HG03097 (cell line): Measurements from ENCODE around the gene FBXL17.

ENCODE experiments used
- ATAC-seq: cut with Tn5 transposase; IDR thresholded peaks from one replicate; pipeline ENCODE4 v1.9.1; 2021; ENCODE audit not compliant: unreplicated experiment, low FRiP score

The FBXL17 gene

DNA sequence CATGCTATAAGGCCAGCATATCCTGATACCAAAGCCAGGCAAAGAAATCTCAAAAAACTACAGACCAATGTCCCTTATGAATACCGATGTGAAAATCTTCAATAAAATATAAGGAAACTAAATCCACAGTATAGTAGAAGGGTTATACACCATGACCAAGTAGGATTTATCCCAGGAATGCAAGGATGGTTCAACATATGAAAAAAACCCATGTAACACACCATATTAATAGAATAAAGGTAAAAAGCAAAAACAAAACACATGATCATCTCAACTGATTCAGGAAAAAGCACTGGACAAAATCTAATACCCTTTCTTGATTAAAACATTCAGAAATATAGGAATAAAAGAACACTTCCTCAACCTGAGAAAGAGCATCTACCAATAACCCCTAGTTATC is 6.1 kb downstream of the FBXL17 start:
- ATAC-seq: no peak

GRCh38 chr5:108373426-108373825 is 8.5 kb downstream of the FBXL17 start:
- ATAC-seq: no peak

DNA sequence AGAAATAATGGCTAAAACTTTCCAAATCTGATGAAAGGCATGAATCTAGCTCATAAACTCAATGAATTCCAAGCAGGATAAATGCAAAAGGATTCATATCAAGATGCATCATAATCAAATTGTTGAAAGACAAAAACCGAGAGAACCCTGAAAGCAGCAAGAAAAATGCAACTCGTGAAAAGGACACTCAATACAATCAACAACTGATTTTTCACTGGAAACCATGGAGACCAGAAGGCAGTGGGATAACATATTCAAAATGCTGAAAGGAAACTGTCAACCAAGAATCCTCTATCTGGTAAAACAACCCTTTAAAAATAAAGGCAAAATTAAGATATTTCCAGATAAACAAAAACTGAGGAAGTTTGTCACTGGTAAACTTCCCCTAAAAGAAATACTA is 9.5 kb downstream of the FBXL17 start:
- ATAC-seq: no peak

DNA sequence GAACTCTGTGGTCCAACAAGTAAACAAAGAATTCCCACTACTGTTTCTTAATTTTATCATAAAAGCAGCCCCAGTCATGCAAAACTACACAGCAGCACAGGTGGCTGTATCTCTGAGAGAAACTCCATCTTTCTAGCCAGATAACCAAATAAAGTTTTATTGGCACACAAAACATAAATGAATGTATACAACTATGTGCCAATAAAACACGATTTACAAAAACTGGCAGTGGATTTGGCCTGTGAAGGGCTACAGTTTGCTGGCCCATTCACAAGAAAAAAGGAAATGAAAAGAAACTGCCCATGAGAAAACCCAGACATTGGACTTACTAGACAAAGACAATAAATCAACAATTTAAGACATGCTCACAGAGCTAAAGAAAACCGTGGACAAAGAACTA is 10.6 kb downstream of the FBXL17 start:
- no peak for ATAC-seq

DNA sequence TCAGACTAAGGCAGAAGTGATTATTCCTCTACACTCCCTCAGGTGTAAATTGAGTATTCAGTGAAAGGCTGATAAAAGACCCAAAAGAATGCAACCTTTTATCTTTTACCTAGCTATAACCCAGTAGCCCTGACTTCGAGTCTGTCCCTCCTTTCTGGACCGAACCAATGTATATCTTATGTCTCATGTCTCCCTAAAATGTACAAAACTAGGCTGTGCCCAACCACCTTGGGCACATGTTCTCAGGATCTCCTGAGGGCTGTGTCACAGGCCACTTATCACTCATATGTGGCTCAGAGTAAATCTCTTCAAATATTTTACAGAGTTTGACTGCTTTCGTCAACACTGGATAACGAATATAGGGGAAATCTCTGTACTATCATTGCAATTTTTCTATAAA is 12.7 kb downstream of the FBXL17 start:
- ATAC-seq: no peak

DNA sequence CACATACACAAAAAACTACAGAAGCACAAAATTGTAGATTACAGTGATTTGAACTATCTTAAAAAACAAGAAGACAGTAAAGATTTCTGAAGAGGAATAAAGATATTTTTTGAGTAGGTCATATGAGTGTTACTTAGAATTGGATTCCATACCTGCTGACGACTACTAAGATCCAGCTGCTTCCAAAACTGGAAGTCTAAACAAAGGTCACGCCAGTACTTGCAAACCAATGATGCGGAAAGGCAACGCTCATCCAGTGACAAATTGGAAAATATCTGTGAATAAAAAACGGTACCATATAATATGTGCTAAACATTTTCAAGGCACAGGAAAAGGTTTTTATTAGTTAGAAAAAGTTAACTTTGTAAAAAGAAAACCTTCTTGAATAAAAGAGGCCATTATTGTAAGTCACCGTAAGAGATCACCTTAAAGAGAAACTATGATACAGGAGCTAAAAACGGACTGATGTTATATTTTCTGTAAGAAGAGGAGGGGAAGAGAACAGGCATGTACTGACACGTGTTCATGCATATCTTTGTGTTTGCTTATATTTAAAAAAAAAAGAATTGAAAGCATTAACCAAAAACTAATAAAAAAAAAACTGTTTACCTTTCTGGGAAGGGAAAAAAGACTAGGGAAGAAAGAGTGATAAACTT is 14.1 kb downstream of the FBXL17 start:
- no peak for ATAC-seq

- no peak for ATAC-seq
Measured at GRCh38 chr5:108366500-108366899, 15.4 kb downstream of the FBXL17 start.

- no peak for ATAC-seq
Measured at GRCh38 chr5:108361771-108362170, 20.1 kb downstream of the FBXL17 start.

DNA sequence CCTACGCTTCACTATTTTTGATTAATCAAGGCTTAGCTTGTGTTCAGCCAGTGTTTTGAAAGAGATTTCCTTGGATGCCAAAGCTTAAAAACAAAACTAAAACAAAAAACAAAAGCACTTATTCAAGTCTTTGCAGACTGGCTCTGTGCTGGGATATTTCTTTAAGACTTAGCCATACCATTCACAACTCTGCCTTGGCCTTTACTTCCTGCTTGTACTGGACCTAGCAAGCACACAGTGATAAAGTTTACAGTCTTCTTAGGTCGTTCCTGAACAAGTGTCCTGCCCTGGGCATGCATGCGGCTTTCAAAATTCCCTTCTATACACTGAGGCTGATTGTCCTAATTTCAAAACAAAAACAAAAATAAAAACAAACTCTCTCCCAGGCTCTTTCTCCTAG is 20.7 kb downstream of the FBXL17 start:
- ATAC-seq: no peak

DNA sequence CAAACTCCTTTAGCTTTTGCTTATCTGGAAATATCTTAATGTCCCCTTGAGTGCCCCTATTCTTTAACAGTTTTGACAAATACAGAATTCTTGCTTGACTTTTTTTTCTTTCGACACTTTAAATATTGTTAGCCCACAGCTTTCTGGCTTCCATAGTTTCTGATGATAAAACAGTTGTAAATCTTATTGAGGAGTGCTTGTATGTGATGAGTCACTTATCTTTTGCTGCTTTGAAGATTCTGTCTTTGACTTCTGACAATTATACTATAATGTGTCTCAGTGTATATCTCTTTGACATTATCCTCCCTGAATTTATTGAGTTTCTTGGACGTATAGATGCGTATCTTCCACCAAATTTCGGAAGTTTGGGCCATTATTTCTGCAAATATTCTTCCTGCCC is 21.6 kb downstream of the FBXL17 start:
- no peak for ATAC-seq

GRCh38 chr5:108356286-108356685 is 25.6 kb downstream of the FBXL17 start:
- no peak for ATAC-seq

- ATAC-seq: no peak
Measured at GRCh38 chr5:108353087-108353486, 28.8 kb downstream of the FBXL17 start.

DNA sequence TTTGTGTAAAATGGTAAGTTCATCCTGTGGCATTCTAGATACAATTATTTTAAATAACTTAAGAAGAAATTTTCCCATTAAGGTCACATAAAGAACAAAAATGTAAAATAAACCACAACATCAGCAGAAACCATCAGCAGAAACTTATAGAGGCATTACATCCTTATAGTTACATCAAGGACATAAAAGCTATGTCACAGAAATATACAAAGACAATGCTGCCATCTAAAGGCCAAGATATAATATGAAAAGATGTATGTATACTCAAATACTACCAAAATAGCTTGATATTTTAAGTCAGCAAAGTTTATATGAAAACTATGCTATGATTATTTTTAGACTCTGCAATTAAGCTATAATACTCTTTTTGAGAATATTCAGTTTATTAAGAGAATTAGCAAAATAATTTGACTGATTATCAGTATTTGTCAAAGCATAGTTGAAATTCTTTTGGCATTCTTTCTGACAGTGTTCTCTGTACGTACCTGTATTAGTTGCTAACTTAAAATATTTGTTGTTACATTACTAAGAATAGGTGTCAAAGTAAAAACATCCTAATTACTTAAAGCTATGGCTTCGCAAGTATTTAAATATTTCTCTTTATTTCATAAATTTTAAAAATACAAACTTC is 36.2 kb downstream of the FBXL17 start:
- ATAC-seq: peak; percentile 59

DNA sequence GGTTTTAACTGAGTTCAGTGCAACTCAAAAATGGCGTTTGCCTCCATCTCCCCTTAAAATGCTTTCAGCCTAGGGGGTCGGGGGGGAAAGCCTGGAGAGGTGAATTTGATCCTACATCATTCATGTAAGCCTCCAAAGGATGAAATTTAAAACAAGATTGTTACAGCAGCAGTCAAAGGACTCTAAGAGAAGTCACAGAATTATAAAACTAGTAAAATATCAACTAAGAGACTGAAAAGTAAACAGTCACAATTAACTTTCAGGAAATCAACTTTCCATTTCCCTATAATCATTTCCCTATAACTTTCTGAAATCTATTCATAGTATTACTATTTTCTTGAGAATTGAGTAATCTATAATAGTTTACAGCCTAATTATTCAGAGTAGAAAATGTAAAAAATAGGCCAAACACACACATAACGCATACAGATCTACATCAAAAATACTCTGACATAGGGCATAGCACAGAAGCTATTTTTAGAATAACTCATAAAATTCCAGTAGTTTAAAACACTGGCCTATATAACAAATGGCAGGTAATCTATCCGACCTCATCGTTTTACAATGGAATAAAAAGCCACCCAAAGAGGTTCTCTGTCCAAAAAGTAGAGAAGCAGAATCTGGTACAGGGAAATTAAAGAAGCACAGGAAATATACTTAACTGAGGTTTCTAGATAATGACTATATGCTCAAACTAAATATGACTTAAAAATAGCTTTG is 37.6 kb downstream of the FBXL17 start:
- ATAC-seq: no peak

DNA sequence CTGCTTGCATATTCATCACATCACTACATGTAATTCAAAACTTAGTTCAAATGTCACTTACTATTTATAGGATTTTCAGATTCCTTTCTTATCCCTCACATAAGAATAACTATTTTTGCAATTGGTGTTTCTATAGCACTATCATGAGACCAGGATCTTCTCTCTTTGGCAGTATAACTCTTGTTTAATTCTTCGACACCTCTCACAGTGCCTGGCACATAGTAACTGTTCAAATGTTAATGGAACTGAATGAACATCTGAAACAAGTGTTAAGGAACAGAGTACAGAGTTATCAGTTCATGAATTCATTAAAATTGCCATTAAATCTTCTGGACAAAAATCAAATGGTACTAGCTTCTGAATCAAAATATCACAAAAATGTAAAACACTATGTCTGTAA is 40.0 kb downstream of the FBXL17 start:
- ATAC-seq: no peak

DNA sequence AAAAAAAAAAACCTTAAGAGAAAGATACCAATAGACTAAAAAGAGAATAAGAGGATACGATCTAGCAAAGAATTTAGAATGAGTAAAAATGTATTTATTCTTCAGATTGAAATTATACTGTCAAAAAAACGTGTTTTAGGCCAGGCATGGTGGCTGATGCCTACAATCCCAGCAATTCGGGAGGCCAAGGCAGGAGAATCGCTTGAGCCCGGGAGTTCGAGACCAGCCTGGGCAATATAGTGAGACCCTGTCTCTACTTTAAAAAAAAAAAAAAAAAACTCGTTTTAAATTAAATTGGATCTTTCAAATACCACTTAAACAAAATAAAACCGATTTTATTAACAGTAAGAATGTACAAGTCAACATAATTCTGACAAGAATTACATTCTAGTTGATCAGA is 41.8 kb downstream of the FBXL17 start:
- no peak for ATAC-seq

DNA sequence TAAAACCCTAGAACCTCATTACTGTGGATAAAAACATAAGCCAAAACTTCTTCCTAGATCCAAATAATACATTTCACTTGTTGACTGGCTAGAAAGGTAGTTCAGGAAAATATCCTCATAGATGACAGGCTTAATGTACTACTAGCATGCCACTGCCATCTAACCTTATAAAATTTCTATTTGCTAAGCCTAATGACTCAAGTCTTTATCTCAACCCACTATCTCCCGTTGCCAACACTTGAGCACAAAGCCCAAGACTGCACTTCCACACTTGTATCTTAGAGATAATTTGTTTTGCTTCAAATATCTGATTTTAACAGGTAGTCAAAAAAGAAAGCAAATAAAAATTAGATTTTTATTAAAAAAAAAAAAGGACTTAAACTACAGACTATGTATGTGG is 42.7 kb downstream of the FBXL17 start:
- no peak for ATAC-seq

GRCh38 chr5:108334225-108334624 is 47.7 kb downstream of the FBXL17 start:
- no peak for ATAC-seq

GRCh38 chr5:108326982-108327381 is 54.9 kb downstream of the FBXL17 start:
- ATAC-seq: no peak

- no peak for ATAC-seq
Measured at GRCh38 chr5:108324886-108325285, 57.0 kb downstream of the FBXL17 start.

GRCh38 chr5:108321341-108321740 is 60.6 kb downstream of the FBXL17 start:
- no peak for ATAC-seq

- no peak for ATAC-seq
Measured at GRCh38 chr5:108320231-108320630, 61.7 kb downstream of the FBXL17 start.
